ENCODE measurements around the gene ANG. TPM values are rescaled to one million over a fixed set of nuclear protein-coding genes. Genes with fewer than 3 reads are reported as not detected.

Gene ANG
- total and polyA plus RNA-seq, 9 of the 15 experiments (the other 6 are each of a cell fraction or from before 2014, with no cell fraction given), result 0.21 to 0.73 (median 0.34) TPM; not detected in 4

DNA sequence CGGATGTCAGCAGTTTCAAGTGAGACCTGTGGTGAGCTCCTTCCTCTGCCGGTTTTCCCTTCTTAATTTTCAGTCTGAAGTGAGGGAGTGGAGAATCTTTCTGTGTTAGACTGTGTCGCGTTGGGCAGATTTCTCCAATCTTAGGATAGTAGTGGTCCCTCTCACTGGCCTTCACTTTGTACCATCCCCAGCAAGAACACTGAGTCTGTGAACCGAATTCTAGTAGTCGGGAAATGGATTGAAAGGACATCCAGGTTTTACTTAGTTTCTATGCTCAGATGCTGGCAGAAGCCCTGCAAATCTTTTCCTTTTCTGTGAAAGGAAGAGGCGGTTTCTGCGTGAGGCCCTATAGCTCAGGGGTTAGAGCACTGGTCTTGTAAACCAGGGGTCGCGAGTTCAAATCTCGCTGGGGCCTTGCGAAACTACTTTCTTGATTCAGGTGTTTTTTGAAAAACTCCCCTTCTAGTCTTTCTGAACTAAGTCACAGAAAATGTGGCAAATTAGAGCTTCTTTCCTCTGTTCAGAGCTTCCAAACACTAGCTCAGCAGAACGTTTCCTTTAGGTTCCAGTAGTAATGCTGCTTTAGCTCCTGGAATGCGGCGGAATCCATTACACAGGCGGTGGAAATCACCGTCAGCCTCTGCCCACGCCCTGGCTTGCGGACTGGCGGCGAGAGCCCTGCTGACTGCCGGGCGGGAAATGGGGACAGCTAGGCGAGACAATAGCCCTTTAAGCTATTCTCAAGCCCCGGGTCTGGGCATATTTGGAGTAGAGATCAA, 7.0 kb upstream of the ANG start (continued):
- TF ChIP-seq BDP1 (IDR thresholded peaks at IDR 0.05; ENCODE audit: insufficient read depth, insufficient read length), result peak; percentile 59
- no peak for TF ChIP-seq ZNF830 (CRISPR knock-in tag; IDR thresholded peaks at IDR 0.05)
- TF ChIP-seq, protein P1, sequence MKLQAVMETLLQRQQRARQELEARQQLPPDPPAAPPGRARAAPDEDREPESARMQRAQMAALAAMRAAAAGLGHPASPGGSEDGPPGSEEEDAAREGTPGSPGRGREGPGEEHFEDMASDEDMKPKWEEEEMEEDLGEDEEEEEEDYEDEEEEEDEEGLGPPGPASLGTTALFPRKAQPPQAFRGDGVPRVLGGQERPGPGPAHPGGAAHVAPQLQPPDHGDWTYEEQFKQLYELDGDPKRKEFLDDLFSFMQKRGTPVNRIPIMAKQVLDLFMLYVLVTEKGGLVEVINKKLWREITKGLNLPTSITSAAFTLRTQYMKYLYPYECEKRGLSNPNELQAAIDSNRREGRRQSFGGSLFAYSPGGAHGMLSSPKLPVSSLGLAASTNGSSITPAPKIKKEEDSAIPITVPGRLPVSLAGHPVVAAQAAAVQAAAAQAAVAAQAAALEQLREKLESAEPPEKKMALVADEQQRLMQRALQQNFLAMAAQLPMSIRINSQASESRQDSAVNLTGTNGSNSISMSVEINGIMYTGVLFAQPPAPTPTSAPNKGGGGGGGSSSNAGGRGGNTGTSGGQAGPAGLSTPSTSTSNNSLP (IDR thresholded peaks at IDR 0.05; ENCODE audit: borderline replicate concordance, low read depth, low read length), result 0 out of 2 replicates have a peak, but pooled peaks have one; percentile 36
- no peak for TF ChIP-seq CEBPG (CRISPR knock-in tag; IDR thresholded peaks at IDR 0.05)
- peak in 1 of 2 experiments; percentile 70; a peak in 2 of 4 replicates for TF ChIP-seq CEBPG (tag; conservative IDR thresholded peaks at IDR 0.05 in 1 of 2, IDR thresholded peaks at IDR 0.05 in 1 of 2)
- TF ChIP-seq ZNF316 (IDR thresholded peaks at IDR 0.05), result peak; percentile 99
- no peak for TF ChIP-seq EZH2 (IDR thresholded peaks at IDR 0.05; ENCODE audit: borderline replicate concordance, low read depth, low read length)
- TF ChIP-seq, protein P2, sequence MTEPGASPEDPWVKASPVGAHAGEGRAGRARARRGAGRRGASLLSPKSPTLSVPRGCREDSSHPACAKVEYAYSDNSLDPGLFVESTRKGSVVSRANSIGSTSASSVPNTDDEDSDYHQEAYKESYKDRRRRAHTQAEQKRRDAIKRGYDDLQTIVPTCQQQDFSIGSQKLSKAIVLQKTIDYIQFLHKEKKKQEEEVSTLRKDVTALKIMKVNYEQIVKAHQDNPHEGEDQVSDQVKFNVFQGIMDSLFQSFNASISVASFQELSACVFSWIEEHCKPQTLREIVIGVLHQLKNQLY (CRISPR knock-in tag; conservative IDR thresholded peaks at IDR 0.05), result no peak
- no peak for TF ChIP-seq CBFA2T3 (IDR thresholded peaks at IDR 0.05)
- TF ChIP-seq KDM1A (IDR thresholded peaks at IDR 0.05), result peak; percentile 69 to 70
- TF ChIP-seq NR2C1 (IDR thresholded peaks at IDR 0.05), result no peak
- no peak for TF ChIP-seq NR2C1 (tag; IDR thresholded peaks at IDR 0.05)
- no peak for TF ChIP-seq NCOA1 (IDR thresholded peaks at IDR 0.05; ENCODE audit: low read depth)
- TF ChIP-seq TEAD1 (CRISPR knock-in tag; IDR thresholded peaks at IDR 0.05), result peak; percentile 65 to 72; a peak in 1 of 4 replicates
- TF ChIP-seq BCOR (IDR thresholded peaks at IDR 0.05), result peak; percentile 40; the same call in 1 of the 2 replicates
- TF ChIP-seq TBP (optimal IDR thresholded peaks at IDR 0.05; ENCODE audit: low read depth, low read length), result peak; percentile 99
- TF ChIP-seq, protein P3, sequence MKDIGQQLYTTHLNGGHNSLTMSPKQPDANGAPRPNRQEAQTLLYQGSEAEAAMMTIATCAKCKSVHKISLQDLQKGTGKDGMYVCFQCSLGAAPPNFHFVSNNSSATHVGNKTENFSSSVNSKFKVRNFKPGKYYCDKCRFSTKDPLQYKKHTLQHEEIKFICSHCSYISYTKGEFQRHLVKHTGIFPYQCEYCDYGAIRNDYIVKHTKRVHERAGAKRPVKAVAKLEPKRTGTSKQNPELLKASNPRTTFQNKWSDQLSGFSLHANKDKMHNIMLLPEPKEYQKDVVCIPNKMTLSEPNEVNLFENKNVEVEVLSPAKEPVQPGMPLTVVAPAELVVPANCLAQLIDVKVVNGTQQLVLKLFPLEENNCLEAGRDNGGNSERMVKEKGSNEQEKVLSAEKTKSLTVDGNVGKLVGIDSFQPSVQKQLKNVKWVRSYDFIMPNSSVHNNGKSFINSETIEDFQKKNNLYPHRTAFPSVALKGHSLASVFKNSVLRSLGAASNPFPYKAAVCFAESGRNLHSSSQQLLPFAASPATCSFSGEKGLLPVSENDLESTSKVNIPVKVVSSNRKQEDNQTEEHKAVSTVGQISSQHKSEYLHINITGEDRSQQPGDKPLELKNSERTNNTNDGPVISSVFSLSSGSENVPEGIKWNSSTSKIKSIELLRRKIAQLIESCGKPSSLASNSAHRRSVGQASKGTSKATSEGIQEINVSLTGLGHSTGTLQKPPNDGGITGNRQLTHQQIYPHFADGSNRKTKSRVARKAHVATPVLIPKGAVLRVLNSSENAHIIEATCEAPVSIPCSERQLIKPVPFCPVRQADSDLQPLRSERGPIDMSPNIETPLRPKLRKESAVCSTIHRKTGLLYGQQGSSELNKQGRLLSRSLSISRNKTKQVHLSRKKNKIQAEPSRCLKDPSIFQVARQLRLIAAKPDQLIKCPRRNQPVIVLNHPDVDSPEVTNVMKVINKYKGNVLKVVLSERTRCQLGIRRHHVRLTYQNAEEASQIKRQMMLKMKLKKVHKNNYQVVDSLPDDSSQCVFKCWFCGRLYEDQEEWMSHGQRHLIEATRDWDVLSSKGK (CRISPR knock-in tag; IDR thresholded peaks at IDR 0.05), result no peak
- no peak for TF ChIP-seq ZC3H4 (CRISPR knock-in tag; IDR thresholded peaks at IDR 0.05; ENCODE audit: borderline replicate concordance)
- no peak for TF ChIP-seq DNMT1 (IDR thresholded peaks at IDR 0.05)
- TF ChIP-seq, protein P4, sequence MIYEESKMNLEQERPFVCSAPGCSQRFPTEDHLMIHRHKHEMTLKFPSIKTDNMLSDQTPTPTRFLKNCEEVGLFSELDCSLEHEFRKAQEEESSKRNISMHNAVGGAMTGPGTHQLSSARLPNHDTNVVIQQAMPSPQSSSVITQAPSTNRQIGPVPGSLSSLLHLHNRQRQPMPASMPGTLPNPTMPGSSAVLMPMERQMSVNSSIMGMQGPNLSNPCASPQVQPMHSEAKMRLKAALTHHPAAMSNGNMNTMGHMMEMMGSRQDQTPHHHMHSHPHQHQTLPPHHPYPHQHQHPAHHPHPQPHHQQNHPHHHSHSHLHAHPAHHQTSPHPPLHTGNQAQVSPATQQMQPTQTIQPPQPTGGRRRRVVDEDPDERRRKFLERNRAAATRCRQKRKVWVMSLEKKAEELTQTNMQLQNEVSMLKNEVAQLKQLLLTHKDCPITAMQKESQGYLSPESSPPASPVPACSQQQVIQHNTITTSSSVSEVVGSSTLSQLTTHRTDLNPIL (CRISPR knock-in tag; IDR thresholded peaks at IDR 0.05), result no peak
- TF ChIP-seq E2F3 (CRISPR knock-in tag; IDR thresholded peaks at IDR 0.05), result no peak
